NK-92 treated with Interleukin-12 subunit alpha and Interleukin-12 subunit beta, amount 100 ng/mL, for 24 hours (cell line): ENCODE results near the gene ADK.

Experiments
- DNase-seq: peaks from one replicate; lab custom pipeline; 2025; lab: John Stamatoyannopoulos, UW

The ADK gene

DNA sequence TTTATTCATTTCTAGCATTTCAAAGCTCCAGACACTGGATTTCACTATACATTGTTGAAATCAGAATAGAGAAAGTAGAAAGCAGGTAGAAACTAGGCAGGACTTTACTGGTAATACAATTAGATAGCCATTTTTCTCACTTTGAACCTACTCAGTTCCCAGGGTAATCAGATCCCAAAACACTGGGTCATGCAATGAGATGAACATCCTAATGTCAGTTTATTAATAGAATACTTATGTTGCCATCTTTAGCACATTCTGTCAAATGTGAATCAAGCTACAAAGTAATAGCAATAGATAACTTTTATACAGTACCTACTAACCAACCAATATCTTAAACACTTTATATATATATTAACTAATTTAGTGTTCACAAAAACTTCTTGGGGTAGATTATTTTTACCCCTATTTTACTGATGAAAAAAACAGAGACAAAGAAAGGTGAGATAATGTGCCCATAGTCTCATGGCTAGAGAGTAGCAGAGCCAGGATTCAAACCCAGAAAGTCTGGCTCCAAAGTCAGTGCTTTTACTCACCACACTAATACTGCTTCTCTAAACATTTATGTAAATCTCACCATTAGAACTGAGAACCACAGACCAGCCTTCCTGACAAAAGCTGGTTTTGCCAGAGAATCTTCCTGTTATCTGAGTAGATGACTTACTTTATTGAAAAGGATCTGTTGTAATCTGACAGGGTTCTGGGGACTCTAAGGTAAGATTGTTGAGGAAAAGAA, 521.6 kb downstream of the ADK start:
- DNase-seq: no peak

DNA sequence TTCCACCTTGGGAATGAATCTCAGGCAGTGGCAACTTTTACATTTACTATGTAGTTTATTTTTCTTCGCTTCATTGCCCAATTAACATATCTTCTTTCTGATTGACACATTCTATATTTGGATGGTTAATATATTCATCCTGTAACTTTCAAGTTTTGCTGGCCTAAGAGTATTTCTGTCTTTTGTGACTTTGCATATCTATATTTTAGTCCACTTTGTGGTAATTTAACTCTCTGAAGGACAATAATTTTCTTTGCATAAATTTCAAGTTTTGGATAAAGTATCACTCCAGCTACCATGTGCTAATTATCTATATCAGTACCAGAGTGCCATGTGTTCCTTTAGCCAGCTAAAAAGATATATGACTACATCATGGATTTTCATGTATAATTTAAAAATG, 523.9 kb downstream of the ADK start:
- no peak for DNase-seq

GRCh38 chr10:74675484-74675883, 524.5 kb downstream of the ADK start:
- no peak for DNase-seq

DNA sequence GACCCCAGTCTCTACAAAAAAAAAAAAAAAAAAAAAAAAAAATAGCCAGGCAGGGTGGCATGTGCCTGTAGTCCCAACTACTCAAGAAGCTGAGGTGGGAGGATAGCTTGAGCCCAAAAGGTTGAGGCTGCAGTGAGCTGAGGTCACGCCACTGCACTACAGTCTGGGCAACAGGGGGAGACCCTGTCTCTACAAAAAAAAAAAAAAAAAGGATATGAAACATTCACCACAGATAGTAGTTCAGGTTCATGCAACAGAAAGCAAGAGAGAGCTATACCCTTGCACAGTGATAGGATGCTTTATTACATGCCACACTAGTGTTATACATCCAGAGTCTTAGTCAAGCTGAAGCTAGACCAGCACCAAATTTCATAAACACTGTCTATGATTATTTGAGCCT, 526.9 kb downstream of the ADK start:
- DNase-seq: no peak

DNA sequence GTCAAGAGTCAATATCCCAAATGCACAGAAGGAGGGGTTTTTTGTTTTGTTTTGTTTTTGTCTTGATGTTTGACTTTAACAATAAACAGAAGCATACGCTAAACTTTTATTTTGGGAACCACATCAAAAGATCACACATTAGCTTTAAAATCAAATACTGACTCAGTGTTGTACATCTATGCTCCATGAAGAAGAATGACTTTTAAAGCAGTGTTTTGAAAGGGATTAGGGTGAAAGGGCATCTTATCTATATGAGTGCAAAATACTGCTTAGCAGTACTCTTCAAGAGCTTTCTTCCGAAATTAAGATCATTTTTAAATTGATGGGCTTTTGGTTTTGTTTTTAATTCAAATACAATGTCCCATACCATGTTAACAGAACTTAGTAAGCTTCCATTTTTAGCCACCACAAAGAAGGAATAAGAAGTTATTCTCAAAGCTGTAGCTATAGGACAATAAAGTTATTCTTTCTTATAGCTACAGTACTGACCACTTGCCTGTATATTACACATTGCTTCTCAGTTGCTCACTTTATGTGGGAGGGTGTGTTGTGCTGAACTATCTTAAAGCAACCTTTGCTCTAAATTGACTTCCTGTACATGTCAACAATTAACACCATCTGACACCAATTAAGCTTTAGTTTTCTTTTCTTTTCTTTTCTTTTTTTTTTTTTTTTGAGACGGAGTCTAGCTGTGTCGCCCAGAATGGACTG, 531.1 kb downstream of the ADK start:
- DNase-seq: no peak

DNA sequence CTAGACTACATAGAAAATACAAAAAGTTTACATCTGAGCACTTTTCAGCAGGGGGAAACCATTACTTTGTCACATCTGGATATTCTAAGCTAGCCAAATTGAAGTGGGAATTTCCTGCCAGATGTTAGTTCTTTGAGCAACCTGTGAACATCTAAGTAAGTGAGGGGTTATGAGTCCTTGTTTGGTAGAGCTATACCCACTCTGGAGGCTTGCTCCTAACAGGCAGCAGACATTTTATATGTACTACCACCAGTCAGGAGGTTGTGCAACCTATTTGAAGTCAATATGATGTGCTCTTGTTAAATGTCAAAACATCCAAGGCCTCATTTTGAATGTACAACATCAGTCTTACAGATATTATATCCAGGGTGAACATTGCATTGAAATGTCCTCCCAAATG, 532.0 kb downstream of the ADK start:
- DNase-seq: no peak

DNA sequence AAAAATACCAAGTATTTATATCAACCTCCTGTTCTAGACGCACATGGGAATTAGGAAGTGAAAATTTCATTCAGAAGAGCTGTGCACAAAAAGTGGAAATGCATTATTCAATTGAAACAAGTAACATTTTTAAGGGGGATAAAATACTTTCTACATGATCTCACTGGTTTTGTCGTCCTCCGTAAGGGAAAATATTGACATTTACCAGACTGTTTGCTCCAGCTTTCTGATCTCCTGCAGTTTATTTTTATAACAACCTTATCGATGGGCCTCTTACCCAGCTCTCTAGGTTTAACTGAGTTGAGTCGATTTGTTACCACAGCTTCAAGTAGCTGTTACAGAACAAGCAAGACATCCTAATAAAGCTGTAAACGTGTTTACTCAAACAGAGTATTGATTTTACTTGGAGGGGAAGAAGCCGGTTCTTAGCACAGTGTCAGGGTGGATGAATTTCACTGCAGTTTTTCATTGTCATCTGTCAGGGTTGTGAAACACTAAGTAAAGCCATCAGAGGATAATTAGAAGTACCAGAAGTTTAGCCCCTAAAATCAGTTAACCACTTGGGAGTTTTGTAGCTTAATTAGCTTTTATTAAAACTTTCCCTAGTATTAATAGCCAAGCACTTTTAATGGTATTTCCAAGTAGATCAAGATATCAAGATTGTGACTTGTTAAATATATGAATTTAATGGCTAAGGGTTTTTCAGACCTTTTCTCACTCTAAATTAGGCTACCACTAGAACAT, 532.8 kb downstream of the ADK start:
- no peak for DNase-seq

DNA sequence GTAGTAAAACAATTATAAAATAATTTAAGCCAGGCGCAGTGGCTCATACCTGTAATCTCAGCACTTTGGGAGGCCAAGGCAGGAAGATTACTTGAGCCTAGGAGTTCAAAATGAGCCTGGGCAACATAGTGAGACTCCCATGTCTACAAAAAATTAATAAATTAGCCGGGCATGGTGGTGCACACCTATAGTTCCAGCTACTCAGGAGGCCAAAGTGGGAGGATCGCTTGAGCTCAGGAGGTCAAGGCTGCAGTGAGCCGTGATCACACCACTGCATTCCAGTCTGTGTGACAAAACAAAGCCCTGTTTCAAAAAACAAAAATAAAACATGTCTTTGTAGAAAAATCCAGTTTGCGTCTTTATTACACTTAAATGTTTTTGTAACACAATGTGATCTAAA, 533.4 kb downstream of the ADK start:
- no peak for DNase-seq

- no peak for DNase-seq
These were observed 534.5 kb downstream of the ADK start for GRCh38 chr10:74685564-74685963.

- no peak for DNase-seq
These were observed 539.4 kb downstream of the ADK start for GRCh38 chr10:74690393-74690792.

DNA sequence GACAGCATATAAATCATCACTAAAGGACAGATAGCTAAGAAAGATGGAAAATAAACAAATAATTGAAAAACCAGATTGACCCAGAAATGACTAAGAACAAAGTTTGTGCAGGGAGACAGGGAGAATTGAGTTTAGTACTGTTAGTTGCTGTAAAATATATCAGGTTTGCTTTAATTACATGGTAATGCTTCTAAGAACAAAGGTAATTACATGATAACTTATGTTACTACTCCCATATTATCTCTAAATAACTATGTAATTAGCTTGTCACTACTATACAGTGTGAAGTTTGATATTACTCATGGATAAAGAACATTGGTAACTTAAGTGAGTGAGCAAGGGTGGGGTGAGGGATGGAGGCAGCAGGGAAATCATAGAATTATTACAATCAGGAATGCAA, 540.1 kb downstream of the ADK start:
- no peak for DNase-seq

GRCh38 chr10:74704629-74705357, 553.8 kb downstream of the ADK start:
- no peak for DNase-seq

GRCh38 chr10:74705358-74705980, 554.4 kb downstream of the ADK start:
- no peak for DNase-seq

GRCh38 chr10:74706966-74707365, 555.9 kb downstream of the ADK start:
- no peak for DNase-seq

DNA sequence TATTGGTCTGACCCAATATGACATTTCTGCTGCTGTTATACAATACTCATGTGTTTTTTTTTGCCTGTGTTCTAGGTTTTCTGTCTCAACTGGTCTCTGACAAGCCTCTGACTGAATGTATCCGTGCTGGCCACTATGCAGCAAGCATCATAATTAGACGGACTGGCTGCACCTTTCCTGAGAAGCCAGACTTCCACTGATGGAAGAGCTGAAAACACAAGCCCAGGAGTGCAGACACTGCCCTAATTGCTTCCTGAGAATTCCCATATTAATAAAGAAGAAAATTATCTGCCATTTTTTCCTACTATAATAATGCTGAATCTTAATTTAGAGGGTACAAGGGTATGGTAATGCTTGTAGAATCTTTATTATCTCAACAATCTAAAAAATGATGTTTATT, 557.2 kb downstream of the ADK start:
- no peak for DNase-seq

DNA sequence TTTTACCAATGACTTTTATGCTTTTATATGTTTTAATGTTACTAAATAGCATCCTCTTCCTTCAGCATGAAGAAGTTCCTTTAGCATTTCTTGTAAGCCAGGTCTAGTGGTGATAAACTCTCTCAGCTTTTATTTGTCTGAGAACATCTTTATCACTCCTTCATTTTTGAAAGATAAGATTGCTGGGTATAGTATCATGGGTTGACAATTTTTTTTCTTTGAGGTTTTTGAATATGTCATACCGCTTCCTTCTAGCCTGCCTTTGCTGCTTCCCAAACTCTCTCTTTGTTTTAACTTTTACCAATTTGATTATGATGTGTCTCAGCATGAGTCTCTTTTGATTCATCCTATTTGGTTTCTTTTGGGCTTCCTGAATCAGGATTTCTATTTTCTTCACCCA, 567.2 kb downstream of the ADK start:
- no peak for DNase-seq

GRCh38 chr10:74728225-74728624, 577.2 kb downstream of the ADK start:
- DNase-seq: no peak

GRCh38 chr10:74730246-74730645, 579.2 kb downstream of the ADK start:
- no peak for DNase-seq

DNA sequence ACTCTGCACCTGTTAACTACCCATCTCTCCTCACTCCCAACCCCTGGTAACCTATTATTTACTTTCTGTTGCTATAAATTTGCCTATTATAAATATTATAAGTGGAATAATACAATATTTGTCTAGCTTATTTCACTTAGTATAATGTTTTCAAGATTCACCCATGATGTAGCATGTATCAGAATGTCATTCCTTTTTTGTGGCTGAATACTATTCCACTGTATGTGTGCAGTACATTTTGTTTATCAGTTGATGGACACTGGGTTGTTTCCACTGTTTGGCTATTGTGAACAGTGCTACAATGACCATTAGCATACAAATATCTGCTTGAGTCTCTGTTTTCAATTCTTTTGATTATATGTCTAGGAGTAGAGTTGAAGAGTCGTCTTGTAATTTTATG, 582.6 kb downstream of the ADK start:
- no peak for DNase-seq

GRCh38 chr10:74736029-74736428, 585.0 kb downstream of the ADK start:
- no peak for DNase-seq

DNA sequence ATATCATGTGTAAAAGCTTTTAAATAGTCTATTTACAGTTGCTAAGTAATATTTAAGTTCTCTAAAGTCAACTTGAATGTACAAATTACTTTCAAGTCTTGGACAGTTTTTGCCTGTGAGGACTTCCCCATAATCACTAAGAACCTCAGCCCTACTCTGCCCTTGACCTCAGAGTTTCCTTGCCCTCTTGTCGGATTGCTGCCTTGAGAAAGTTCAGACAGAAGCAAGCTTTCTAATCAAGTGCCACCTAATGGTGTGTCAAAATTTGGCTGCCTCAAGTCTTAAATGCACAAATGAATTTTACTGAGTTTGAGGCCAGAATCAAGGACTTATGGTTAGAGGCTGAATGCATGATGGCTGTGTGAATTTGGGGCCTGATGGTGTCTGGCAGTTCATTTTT, 587.0 kb downstream of the ADK start:
- DNase-seq: no peak

DNA sequence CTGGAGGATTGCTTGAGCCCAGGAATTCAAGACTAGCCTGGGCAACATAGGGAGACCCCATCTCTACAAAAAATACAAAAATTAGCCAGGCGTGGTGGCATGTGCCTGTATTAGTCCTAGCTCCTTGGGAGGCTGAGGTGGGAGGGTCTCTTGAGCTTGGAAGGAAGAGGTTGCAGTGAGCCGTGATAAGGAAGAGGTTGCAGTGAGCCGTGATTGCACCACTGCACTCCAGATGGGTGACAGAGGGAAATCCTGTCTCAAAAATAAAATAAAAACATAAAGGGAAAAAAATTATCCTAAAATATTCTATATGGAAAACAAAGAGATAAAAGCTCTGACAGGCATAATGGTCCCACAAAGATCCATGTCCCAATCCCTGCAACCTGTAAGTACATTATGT, 587.5 kb downstream of the ADK start:
- no peak for DNase-seq
